Stomach (tissue), 4 donors: ENCODE results near the gene C1QTNF8.

ENCODE experiments used
- EP300 ChIP-seq: sonication (generic); formaldehyde crosslinking; IDR thresholded peaks from one replicate; pipeline ENCODE4 v1.6.1; 2017; ENCODE audit warnings: antibody characterized with exemption
- POLR2A ChIP-seq, 4 donors: fragments of 450-650 bp; IDR thresholded peaks; one replicate each; pipeline ENCODE4 v1.6.1; 2016; ENCODE audit warnings: antibody characterized with exemption in 4 of 4, control low read depth in 2 of 4, mild to moderate bottlenecking in 1 of 4, moderate library complexity in 1 of 4
- TF ChIP-seq, protein P1 (sequence below), 7 experiments: fragments of 450-650 bp in 4 of 7; fragments of 200-600 bp in 3 of 7; sonication (generic) in 3 of 7; IDR thresholded peaks; one replicate each; pipeline ENCODE4 v1.5.1; 2016 to 2019; ENCODE audit warnings: antibody characterized with exemption in 7 of 7, control low read depth in 2 of 7, mild to moderate bottlenecking in 1 of 7

DNA sequence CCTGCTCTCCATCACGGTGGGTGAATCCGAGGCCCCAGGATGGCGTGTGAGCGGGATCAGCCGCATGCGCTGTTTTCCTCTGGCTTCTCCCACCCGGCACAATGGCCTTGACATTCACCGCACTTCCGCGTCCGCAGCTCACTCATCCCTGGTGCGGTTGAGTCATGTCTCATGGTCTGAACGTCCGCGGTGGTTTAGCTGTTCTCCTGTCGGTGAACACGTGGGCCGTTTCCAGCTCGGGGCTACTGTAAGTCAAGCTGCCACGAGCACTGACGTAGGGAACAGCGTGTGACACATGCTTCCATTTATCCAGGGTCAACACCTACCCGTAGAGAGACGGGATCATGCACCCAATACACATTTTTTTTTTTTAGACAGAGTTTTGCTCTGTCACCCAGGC lies 41.6 kb upstream of the C1QTNF8 start:
- TF ChIP-seq, protein P1, sequence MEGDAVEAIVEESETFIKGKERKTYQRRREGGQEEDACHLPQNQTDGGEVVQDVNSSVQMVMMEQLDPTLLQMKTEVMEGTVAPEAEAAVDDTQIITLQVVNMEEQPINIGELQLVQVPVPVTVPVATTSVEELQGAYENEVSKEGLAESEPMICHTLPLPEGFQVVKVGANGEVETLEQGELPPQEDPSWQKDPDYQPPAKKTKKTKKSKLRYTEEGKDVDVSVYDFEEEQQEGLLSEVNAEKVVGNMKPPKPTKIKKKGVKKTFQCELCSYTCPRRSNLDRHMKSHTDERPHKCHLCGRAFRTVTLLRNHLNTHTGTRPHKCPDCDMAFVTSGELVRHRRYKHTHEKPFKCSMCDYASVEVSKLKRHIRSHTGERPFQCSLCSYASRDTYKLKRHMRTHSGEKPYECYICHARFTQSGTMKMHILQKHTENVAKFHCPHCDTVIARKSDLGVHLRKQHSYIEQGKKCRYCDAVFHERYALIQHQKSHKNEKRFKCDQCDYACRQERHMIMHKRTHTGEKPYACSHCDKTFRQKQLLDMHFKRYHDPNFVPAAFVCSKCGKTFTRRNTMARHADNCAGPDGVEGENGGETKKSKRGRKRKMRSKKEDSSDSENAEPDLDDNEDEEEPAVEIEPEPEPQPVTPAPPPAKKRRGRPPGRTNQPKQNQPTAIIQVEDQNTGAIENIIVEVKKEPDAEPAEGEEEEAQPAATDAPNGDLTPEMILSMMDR (IDR thresholded peaks at IDR 0.05) = no peak
- TF ChIP-seq POLR2A (IDR thresholded peaks at IDR 0.05) (no peak), EP300 (no peak)
